ENCODE data around the gene ADCY5. TPM values are rescaled to one million over a fixed set of nuclear protein-coding genes. Genes with fewer than 3 reads are reported as not detected.

Gene ADCY5
- polyA plus RNA-seq, 2 of the 4 experiments (the other 2 are of a cell fraction): 0.57 to 0.68 TPM

GRCh38 chr3:123458255-123458654, 9.4 kb upstream of the ADCY5 start:
- no peak overlapping the region for H3K4me2 ChIP-seq
- ATAC-seq (no peak), FAIRE-seq (no peak), DNase-seq (ENCODE audit: low read depth in 1 of 2, low spot score in 1 of 2) (no peak)
- no peak overlapping the region for H3K27ac ChIP-seq
- WGBS (ENCODE audit: missing lambda C conversion rate): 34% methylated on average over 5 of the region's 5 CpGs
- H3K4me3 ChIP-seq: no peak overlapping the region
- no peaks in the 10 kb centered on the region for H3K4me1 ChIP-seq
- ChIA-PET POLR2A (no interaction called here), CTCF (interaction anchor here (0.7 to 4.3 kb wide), 5 partner anchors 9 to 64 kb away, joined by 4 to 10 read pairs (median 8); partner anchors contain the start of gene ADCY5)
- no peaks in the 10 kb centered on the region for H3K9me3 ChIP-seq
- TF ChIP-seq NPAS2 (CRISPR knock-in tag; IDR thresholded peaks at IDR 0.05; ENCODE audit: borderline replicate concordance): no peak
- TF ChIP-seq HDAC2 (IDR thresholded peaks at IDR 0.05): no peak
- no peak for TF ChIP-seq POLR2AphosphoS2 (conservative IDR thresholded peaks at IDR 0.05; ENCODE audit: low read length)
- TF ChIP-seq MYC (IDR thresholded peaks at IDR 0.05; ENCODE audit: borderline replicate concordance, low read length): no peak
- no peak for TF ChIP-seq RARB (CRISPR knock-in tag; IDR thresholded peaks at IDR 0.05)
- no peak for TF ChIP-seq FOXS1 (CRISPR knock-in tag; IDR thresholded peaks at IDR 0.05)
- no peak for TF ChIP-seq EHF (CRISPR knock-in tag; IDR thresholded peaks at IDR 0.05)
- TF ChIP-seq HOXB5 (CRISPR knock-in tag; IDR thresholded peaks at IDR 0.05): no peak
- no peak for TF ChIP-seq CBX2 (IDR thresholded peaks at IDR 0.05; ENCODE audit: borderline replicate concordance, low read depth)
- no peak for TF ChIP-seq ATOH8 (CRISPR knock-in tag; IDR thresholded peaks at IDR 0.05; ENCODE audit: low read depth)
- no peak for TF ChIP-seq HEYL (CRISPR knock-in tag; IDR thresholded peaks at IDR 0.05)
- no peak for TF ChIP-seq EP300 (IDR thresholded peaks at IDR 0.05)
- TF ChIP-seq EHMT2 (IDR thresholded peaks at IDR 0.05; ENCODE audit: low read depth): no peak
- no peak for TF ChIP-seq ZFP36 (IDR thresholded peaks at IDR 0.05; ENCODE audit: borderline replicate concordance, partially characterized antibody)
- TF ChIP-seq FOSL2 (IDR thresholded peaks at IDR 0.05): no peak
- no peak for TF ChIP-seq FOSL2 (CRISPR knock-in tag; IDR thresholded peaks at IDR 0.05)

- no peak overlapping the region for H3K4me3 ChIP-seq
- WGBS (ENCODE audit: missing lambda C conversion rate): 96% methylated on average over 1 of the region's 1 CpG
- no peak overlapping the region for H3K27ac ChIP-seq
- ChIA-PET POLR2A (no interaction called here), CTCF (interaction anchor here (0.7 to 4.3 kb wide), 5 partner anchors 9 to 64 kb away, joined by 4 to 10 read pairs (median 8); partner anchors contain the start of gene ADCY5)
- H3K4me1 ChIP-seq: no peaks in the 10 kb centered on the region
- no peak overlapping the region for H3K4me2 ChIP-seq
- DNase-seq (ENCODE audit: low read depth in 1 of 2, low spot score in 1 of 2): no peak
- no peak for ATAC-seq
- no peaks in the 10 kb centered on the region for H3K9me3 ChIP-seq
- no peak for TF ChIP-seq HEYL (CRISPR knock-in tag; IDR thresholded peaks at IDR 0.05)
- TF ChIP-seq, protein P1, sequence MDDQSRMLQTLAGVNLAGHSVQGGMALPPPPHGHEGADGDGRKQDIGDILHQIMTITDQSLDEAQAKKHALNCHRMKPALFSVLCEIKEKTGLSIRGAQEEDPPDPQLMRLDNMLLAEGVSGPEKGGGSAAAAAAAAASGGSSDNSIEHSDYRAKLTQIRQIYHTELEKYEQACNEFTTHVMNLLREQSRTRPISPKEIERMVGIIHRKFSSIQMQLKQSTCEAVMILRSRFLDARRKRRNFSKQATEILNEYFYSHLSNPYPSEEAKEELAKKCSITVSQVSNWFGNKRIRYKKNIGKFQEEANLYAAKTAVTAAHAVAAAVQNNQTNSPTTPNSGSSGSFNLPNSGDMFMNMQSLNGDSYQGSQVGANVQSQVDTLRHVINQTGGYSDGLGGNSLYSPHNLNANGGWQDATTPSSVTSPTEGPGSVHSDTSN (IDR thresholded peaks at IDR 0.05): no peak
- no peak for TF ChIP-seq JUN (IDR thresholded peaks at IDR 0.05)
- TF ChIP-seq, protein P2, sequence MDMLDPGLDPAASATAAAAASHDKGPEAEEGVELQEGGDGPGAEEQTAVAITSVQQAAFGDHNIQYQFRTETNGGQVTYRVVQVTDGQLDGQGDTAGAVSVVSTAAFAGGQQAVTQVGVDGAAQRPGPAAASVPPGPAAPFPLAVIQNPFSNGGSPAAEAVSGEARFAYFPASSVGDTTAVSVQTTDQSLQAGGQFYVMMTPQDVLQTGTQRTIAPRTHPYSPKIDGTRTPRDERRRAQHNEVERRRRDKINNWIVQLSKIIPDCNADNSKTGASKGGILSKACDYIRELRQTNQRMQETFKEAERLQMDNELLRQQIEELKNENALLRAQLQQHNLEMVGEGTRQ (IDR thresholded peaks at IDR 0.05): no peak
- TF ChIP-seq KDM1A (IDR thresholded peaks at IDR 0.05; ENCODE audit: low read depth): no peak
- TF ChIP-seq FOXS1 (CRISPR knock-in tag; IDR thresholded peaks at IDR 0.05): no peak
- TF ChIP-seq CHD2 (IDR thresholded peaks at IDR 0.05; ENCODE audit: low read length, partially characterized antibody): no peak
- no peak for TF ChIP-seq EHMT2 (IDR thresholded peaks at IDR 0.05; ENCODE audit: low read depth)
- no peak for TF ChIP-seq FOSL2 (IDR thresholded peaks at IDR 0.05)
- no peak for TF ChIP-seq FOSL2 (CRISPR knock-in tag; IDR thresholded peaks at IDR 0.05)
- TF ChIP-seq CBX2 (IDR thresholded peaks at IDR 0.05; ENCODE audit: borderline replicate concordance, low read depth): no peak
- no peak for TF ChIP-seq HOXB5 (CRISPR knock-in tag; IDR thresholded peaks at IDR 0.05)
- no peak for TF ChIP-seq ZSCAN20 (CRISPR knock-in tag; IDR thresholded peaks at IDR 0.05)
- no peak for TF ChIP-seq JUNB (IDR thresholded peaks at IDR 0.05)
- TF ChIP-seq RFX5 (IDR thresholded peaks at IDR 0.05): no peak
- TF ChIP-seq, protein P3, sequence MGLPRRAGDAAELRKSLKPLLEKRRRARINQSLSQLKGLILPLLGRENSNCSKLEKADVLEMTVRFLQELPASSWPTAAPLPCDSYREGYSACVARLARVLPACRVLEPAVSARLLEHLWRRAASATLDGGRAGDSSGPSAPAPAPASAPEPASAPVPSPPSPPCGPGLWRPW (IDR thresholded peaks at IDR 0.05): no peak
- TF ChIP-seq GATA3 (IDR thresholded peaks at IDR 0.05; ENCODE audit: borderline replicate concordance): no peak
- no peak for FAIRE-seq
Observed at GRCh38 chr3:123457841-123458240, 9.0 kb upstream of the ADCY5 start.

All from A549 (cell line).